HG02763 (cell line): ENCODE data around the gene PLAU.
A peak's percentile ranks its signal among the peaks of the same experiment; 100 is the strongest.
"Not testable (repeated sequence)": the region's sequence is repeated elsewhere in the genome, so short reads cannot be mapped to it uniquely, and the experiment has no call there.

Experiments
- ATAC-seq: cut with Tn5 transposase; IDR thresholded peaks from one replicate; pipeline ENCODE4 v1.9.1; 2021; ENCODE audit warnings: mild to moderate bottlenecking, moderate library complexity; ENCODE audit not compliant: unreplicated experiment

Gene PLAU

DNA sequence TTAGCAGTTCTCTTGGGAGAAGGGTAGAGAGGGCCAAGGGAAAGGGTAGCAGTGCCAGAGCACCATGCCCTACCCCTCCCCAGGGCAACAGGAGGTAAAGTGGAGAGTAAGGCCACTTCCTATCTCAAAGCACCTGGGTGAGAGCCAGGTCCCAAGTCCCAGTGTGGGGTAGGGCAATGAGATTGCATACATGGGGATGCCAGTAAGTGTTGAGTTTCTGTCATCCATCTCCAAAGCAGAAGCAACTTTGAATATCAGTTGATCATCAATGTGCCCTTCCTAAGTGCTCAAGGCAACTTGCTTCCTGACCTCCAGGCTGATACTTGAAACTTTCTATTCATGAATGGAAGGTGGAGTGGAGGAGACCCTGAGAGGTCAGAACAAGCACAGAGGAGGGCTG, 34.4 kb upstream of the PLAU start:
- no peak for ATAC-seq

DNA sequence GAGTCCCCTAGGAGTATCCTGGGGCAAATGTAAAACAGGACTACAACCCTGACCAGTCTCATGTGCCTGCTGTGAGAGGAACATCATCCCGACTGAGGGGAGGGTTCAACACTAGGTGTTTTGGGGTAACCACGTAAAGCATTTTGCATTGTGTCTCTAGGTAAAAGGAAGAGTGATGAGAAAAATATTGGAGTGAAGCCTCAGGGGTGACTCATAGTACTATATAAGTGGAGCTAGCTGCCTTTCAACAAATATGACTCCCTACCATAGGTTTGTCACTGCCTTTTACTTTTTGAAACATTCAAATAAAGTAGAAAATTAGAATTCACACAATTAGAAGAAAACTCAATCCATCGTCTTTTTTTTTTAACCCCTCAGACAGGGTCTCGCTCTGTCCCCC, 34.0 kb upstream of the PLAU start:
- no peak for ATAC-seq

DNA sequence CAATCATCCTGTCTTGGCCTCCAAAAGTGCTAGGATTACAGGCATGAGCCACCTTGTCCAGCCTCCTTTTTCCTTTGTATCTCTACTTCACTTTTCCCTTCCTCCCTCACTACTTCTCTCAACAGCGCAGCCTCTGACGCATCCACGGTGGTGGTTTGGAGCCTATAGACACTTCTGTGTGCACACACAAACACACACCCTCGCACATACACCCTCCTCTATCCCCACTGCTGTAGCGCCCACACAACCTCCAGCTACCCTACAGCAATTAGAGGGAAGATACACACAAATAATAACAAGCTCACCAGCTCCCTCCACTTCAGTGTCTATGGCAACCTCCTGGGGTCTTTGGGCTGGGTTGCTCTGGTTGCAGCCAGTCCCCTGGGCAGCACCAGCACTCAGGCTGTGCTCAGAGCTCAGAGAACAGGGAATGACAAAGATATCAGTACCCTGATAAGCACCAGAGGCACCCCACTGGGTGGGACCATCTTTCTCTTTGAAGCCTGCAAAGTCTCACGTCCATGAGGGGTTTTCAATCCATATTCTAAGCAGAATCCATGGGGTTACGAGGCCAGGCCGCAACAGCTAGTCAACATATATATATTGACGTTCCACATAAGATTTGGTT, 33.3 kb upstream of the PLAU start:
- ATAC-seq, result no peak

DNA sequence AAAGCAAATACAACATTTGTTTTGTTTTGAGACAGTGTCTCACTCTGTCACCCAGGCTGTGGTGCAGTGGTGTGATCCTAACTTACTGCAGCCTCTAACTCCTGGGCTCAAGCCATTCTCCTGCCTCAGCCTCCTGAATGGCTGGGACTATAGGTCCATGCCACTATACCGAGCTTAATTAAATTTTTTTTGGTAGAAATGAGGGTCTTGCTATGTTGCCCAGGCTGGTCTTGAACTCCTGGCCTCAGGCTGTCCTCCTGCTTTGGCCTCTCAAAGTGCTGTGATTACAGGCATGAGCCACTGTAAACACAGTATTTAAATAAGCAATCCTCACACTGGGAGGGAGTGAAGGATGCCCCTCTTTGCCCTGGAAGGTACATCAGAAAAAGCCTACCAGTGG, 32.6 kb upstream of the PLAU start:
- ATAC-seq, result no peak

DNA sequence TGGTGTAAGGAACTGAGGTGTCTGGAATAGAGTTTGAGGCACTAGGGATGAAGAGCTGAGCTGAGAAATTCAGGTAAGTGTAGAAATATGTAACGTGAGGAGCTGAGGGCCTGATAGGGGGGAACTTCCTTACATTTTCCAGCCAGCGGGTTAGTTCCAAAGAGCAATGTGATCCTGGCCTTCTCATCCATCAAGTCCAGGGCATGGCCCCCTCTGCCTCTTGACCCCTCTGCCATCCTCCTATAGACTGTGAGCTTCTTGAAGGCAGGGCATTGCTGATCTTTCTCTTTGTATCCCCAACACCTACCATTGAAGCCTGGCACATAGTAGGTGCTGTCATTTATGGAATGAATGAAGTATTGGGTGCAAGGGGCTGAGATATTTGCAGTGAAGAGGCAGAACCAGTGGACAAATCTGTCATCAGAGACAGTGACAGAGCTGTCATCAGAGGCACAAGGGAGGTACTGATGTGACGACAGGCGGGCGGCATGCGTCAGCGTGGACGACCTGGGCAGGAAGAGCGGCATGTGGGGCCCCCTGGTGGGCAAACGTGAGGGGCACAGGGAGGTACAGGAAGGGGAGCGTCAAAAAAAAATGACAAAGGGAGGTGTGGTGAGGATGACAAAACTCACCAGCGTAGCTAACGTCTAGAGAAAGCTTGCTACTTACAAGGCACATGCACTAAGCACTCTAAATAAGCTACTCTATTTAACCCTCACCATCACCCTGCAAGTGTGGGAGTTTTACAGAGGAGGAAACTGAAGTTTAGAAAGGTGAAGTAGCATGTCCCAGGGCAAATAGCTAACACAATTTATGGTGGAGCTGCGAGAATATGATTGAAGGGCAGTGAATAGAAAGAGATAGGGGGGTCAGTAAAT, 31.4 kb upstream of the PLAU start:
- peak; percentile 70 for ATAC-seq

DNA sequence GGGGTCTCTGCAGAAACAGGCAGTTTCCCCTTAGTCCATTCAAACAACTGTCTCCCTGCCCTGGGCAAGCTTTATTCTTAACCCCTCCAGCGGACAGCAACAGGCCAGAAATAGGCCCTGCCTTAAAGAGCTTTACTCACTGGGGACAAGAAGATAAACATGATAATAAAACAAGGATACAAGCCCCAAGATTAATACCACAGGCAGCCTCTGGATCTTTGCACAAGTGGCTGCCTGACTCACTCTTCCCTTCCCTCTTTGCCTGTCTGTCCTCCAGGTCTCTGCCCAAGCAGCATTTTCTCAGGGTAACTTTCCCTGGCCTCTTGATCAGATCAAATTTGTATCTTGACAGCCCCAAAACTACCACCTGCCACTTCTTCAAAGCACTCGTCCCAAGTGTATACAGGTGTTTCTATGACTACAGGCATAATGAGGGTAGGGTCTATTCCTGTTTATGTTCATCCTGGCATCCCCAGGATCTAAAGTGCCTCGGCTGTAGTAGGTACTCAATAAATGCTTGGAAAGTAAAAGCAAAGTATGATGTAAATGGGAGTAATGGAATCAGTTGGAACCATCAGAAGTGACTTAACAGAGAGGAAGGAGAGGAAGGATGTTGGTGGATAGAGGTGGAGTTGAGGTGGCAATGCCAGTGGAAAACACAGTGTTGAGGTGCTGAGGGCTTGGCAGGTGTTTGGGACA, 29.6 kb upstream of the PLAU start:
- no peak for ATAC-seq

DNA sequence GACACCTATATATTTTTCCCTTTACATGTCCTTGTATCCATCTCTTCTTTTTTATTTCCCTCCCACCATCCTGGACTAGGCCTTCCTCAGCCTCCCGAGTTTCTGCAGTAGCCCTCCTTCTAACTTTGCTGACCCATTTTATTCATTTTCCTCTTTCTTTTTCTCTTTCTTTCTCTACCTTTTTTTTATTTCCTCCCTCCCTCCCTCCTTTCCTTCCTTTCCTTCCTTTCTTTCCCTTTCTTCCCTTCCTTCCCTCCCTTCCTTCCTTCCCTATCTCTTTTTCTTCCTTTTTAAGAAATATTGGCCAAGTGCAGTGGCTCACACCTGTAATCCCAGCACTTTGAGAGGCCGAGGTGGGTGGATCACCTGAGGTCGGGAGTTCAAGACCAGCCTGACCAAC, 26.9 kb upstream of the PLAU start:
- no peak for ATAC-seq

DNA sequence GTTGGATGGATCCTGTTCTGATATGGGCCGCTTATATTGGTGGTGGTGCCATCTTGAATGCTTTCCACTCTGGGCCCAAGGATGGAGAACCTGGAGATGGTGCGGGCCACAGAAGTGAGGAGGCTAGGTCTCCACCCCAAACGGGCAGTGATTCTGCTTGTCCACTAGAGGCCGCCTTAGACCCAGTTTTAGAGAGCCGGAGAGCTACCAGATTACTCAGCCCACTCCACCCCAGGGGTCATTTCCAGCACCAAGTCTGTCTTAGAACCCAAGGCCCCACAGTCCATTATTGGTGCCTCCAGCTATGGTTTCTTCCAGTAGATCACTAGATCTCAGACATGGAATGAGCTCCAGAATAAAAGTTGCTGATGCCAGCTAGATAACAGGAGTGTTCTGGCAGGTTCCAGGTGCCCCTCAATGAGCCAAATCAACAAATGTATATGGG, 24.8 kb upstream of the PLAU start:
- ATAC-seq, result no peak

DNA sequence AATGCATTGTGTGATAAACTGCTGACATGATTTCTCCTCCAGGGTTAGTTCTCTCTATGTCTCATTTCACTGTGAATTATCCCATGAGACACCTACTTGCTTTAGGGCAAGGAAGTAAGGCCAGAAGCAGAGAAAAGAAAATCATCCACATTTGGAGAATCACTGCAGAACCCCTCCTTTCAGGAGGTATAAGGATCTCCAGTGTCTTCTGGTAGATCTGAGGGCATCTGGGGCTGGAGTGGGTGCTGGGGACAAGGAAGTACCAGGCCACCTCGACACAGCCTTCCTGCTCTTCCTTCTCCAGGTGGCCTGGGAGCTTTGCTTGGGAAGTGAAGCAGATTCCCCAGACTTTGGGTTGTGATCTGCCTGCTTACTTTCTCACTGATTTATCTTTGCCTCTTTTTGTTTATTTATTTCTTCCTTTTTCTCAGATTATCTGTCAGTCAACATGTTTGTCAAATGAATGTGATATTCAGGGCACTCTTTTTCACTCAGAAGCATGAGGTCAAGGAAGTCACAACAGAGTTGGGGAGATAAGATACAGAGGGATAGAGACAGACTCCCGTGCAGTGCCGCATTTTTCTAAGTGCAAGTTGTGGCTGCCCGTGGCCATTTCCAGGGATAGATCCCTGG, 24.2 kb upstream of the PLAU start:
- ATAC-seq, result no peak

DNA sequence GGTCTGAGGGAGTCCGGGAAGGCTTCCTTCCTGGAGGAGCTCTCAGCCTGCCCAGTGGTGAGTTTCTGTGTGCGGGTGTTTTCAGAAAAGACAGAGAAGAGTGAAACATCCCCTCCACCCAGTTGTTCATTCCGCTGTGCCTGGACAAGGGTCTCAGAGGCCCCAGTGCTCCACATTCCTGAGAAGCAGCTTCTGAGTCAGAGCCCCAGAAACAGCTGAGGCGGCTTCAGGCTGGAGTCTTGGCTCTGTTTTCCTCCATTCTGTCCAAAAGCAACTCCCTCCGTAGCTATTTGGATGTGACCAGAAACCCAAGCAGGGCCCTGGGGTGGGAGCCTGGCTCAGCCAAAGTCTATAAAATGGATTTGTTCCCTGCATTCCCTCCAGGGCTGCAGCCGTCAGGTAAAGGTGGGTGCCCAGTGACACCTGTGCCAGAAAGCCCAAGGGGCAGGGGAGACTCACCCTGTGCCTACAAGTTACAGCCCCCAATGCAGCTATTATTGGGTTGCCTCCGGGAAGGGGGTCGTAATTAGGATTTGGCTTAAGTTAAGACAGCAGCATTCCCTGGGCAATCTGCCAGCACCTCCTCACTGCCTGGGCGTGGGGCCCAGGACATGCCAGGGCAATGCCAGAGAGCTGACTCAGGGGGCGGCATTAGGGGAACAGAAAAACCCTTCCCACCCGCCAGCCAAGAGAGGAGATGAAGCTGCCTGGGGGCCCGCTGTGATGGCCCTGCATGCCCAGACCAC, 23.5 kb upstream of the PLAU start:
- no peak for ATAC-seq

DNA sequence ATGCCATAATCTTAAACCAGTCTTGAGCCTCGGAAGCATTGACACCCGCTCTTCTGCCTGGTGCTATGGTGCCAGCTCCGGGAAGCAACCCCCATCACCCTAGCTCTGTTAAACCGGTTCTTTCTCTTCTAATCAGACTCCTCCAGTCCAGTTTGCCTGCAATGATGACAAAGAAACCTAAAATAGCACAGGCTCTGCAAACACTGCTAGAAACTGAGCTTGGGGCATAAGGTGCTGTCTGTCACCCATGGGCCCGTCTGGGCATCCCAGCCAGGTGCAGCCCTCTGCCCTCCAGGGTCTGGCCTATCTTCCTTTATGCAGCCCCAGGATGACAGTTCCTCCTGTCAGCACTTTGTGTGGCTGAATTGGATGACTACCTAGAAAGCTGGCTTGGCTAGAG, 22.4 kb upstream of the PLAU start:
- ATAC-seq, result no peak

DNA sequence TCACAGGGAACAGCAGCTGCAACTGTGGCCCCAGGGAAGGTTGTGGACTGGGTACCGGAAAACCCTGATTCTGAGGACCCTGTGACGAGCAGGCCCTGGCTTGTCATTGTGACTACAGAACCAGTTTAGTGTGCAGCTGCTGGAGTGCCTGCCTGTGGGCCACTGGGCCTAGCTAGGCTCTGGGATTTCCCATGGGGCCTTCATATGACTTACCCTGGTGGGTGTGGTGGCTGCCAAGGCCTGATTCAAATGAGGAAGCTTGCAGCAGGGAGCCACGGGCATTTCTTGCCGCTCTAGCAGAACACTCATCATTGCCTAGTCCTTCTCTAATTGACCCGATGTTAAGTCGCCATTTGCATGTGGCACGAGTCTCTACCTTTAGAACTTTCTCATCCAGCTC, 21.9 kb upstream of the PLAU start:
- no peak for ATAC-seq

DNA sequence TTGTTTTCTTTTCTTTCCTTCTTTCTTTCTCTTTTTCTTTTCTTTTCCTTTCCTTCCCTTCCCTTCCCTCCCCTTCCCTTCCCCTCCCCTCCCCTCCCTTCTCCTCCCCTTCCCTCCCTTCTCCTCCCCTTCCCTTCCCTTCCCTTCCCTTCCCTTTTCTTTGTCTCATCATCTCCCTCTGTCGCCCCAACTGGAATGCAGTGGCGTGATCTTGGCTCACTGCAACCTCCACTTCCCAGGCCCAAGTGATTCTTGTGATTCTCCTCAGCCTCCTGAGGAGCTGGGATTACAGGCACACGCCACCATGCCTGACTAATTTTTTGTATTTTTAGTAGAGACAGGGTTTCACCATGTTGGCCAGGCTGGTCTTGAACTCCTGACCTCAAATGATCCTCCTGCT, 21.5 kb upstream of the PLAU start:
- not testable (repeated sequence) for ATAC-seq

DNA sequence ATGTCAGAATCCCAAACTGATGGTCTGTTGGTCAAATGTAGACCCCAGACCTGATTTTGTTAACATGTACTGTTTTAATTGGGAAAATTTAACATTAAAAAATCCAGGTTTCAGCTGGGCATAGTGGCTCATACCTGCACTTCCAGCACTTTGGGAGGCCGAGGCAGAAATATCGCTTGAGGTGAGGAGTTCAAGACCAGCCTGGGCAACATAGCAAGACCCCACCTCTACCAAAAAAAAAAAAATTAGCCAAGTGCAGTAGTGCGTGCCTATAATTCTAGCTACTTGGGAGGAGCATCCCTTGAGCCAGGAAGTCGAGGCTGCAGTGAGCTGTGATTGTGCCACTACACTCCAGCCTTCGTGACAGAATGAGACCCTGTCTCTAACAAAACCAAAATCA, 20.7 kb upstream of the PLAU start:
- ATAC-seq, result no peak

DNA sequence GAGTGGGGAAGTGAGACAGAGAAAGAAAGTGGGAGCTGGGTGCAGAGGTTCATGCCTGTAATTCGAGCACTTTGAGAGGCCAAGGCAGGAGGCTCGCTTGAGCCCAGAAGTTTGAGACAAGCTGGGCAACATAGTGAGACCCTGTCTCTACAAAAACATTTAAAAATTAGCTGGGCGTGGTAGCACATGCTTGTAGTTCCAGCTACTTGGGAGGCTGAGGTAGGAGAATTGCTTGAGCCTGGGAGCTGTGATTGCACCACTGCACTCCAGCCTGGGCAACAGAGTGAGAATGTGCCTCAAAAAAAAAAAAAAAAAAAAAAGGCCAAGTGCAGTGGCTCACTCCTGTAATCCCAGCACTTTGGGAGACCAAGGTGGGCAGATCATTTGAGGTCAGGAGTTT, 20.1 kb upstream of the PLAU start:
- not testable (repeated sequence) for ATAC-seq

DNA sequence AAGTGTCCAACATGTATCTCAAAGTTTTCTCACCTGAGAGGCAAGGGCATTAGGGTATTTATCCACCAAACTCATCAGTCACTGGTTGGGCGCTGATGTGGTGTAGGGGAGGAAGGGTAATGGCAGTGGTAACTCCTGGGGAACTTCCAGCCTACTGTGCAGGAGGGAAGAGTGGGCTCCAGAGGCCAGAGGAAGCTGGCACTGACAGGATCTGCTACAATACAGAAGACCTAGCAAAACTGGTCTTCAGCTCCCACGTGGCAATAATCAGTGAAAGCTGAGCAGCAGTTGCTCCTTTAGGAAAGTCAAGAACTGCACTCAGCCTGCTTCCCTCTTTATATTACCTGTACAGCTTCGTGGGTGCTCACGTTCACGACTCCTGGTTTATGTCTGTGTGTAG, 19.4 kb upstream of the PLAU start:
- ATAC-seq, result no peak

DNA sequence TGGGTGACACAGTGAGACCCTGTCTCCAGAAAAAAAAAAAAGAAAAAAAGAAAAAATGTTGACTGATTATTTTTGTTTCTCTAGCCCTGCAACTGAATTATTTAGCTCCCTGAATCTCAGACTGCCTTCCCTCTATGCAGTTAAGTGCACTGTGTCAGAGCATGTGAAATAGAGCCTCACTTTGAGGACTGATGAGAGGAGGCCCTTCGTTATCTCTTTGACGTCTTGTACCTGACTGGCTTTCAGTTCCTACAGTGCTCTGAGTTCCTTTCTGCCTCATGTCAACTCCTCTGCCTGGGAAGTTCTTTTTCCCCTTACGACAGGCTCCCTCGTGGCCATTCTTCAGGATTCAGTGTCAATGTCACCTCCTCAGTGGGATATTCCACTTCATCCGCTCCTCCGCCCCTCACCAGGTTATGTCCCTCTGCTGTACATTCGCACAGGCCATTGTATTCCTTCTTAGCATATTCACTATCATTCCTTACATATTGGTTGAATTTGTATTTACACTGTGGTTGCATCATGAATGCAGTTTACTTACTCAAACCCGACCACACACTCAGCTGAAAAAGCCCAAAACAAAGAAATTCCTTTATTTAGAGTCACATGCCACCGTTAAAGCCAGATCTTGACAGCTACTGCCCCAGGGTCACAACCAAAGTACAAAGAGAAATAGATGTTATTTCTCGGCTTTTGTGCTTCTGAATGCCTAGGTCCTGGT, 18.5 kb upstream of the PLAU start:
- ATAC-seq, result no peak

DNA sequence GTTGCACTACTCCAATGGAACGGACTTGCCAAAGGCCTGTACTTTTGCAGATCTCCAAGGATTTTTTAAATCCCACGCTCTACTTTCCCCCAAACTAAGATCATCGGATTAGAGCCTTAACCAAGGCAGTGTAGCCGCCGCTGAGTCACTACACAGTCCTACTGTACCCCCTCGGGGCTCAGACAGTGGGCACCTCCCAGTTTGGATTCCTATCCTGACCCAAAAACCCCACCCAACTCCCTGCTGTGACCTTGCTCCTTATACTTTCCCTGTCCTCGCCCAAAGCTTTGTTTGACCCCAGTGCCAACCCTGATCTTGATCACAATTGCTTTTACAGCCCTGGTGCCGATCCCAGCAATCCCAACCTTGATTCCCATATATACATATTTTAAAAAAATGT, 17.5 kb upstream of the PLAU start:
- ATAC-seq, result no peak

DNA sequence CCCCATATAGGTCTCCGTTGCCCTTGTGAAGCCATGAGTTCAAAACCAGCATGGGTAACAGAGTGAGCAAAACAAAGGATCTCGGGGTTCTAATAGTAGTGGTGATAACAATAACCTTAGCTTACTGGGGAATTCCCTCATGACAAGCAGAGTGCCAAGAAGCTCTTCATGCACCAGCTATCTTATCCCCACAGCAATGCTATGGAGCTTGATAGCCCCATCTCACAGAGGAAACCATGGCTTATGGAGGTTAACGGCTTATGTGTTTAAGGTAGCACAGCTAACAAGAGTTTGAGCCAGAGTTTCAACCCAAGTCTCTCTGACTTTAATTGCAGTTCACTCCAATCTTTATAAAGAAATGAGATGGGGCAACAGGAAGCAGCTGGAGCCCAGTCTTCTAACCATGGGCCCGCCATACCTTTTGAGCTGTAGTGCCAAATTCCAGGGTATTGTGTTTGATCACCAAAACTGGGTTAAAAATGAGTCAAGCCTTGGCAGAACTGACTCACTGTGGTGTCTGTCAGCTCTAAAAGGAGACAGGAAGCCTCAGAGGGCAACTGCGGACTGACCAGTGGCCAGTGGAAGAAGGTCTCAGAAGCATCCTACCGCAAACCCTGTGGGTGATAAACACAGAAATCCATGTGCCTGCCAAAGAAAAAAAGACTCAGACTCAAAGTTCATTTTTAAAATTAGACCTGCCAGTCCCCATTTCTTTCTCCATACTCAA, 16.5 kb upstream of the PLAU start:
- no peak for ATAC-seq
